D721Med (cell line): ENCODE data around the gene CD82.

ENCODE experiments used
- DNase-seq: peaks from one replicate; pipeline ENCODE4 v3.0.0; 2011; ENCODE audit warnings: low spot score; ENCODE audit not compliant: insufficient read length
- FAIRE-seq: peaks from 2 replicates; lab custom pipeline; 2011; peaks lifted over from hg19 to GRCh38; lab: Jason Lieb, UNC
- CTCF ChIP-seq: IDR thresholded peaks from 2 replicates; pipeline ENCODE4 v1.5.1; 2012; ENCODE audit warnings: mild to moderate bottlenecking, control low read depth; ENCODE audit not compliant: insufficient read depth; ENCODE audit errors: missing control alignments

Gene CD82

DNA sequence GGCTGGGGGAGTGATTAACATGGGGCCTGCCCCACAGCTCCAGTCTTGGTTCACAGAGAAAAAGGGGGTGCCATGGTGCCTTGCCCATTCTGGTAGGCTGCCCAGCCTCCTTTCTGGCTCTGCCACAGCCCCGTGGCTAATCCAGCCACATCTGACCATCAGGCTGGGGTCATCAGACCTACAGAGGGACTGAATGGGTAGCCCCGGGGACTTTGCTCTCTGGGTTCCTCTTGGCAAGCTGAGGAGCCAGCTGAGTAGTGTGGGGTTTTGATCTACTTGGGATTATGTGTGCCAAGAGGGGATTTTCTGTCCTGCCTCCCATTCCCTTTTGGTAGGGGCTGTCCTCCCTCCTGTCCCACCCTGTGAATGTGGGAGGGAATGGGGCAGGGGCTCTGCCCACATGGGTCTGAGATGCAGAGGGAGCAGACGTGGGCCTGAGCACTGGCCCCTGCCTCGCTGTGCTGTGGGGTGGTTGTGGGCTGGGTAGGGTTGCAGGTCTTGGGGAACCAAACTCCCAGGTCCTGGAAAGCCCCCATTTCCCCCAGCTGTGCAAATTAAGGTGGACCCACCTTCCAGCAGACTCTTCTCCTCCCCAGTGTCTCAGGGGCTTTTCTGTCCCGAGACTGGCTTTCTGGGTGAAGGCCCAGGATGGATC, 32.0 kb downstream of the CD82 start:
- DNase-seq (no peak), FAIRE-seq (no peak)
- no peak for TF ChIP-seq CTCF

DNA sequence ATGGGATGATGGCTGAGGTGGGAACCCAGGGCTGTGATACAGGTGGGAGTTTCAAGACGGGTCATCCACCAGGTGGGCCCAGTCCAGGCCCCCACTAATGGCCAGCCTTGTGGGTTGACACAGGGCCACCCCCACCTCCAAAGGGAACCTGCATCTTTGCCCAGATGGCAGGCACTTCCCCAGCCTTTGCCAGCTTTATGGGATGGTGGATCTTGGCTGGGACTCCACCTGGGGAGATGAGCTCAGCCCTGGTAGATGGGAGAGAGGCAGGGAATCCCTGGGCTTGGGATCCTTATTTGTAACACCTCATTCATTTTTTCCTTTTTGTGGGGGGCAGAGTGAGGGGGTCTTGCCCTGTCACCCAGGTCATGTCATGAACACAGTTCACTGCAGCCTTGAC, 33.4 kb downstream of the CD82 start:
- DNase-seq, result no peak
- no peak for FAIRE-seq
- TF ChIP-seq CTCF, result no peak

- no peak for TF ChIP-seq CTCF
- DNase-seq (no peak), FAIRE-seq (no peak)
These were observed 34.8 kb downstream of the CD82 start for GRCh38 chr11:44600261-44600660.

GRCh38 chr11:44600839-44601383, 35.4 kb downstream of the CD82 start:
- DNase-seq (no peak), FAIRE-seq (no peak)
- no peak for TF ChIP-seq CTCF

- FAIRE-seq, result no peak
- TF ChIP-seq CTCF, result no peak
These were observed 36.3 kb downstream of the CD82 start for GRCh38 chr11:44601471-44602370.

GRCh38 chr11:44602891-44603310, 37.4 kb downstream of the CD82 start:
- no peak for TF ChIP-seq CTCF
- FAIRE-seq (no peak), DNase-seq (no peak)

More at GRCh38 chr11:44601471-44602370, 36.3 kb downstream of the CD82 start:
- DNase-seq, result no peak
